Endothelial cell (in vitro differentiated cells): ENCODE results near the gene ALG6. TPM values are rescaled to one million over a fixed set of nuclear protein-coding genes. Genes with fewer than 3 reads are reported as not detected.

Experiments
- DNase-seq: peaks from one replicate; pipeline ENCODE4 v3.0.0; 2021; ENCODE audit warnings: low spot score
- H3K27ac Mint-ChIP-seq: one replicate; pipeline ENCODE4 v1.8.0; 2021; ENCODE audit warnings: mixed read lengths, inconsistent platforms; ENCODE audit not compliant: unreplicated experiment
- H3K27me3 Mint-ChIP-seq: one replicate; pipeline ENCODE4 v1.8.0; 2021; ENCODE audit warnings: mild to moderate bottlenecking, moderate library complexity, mixed read lengths, inconsistent platforms; ENCODE audit not compliant: unreplicated experiment
- H3K36me3 Mint-ChIP-seq: one replicate; pipeline ENCODE4 v1.8.0; 2021; ENCODE audit warnings: mild to moderate bottlenecking, low read depth, mixed read lengths, inconsistent platforms; ENCODE audit not compliant: unreplicated experiment
- H3K4me1 Mint-ChIP-seq: one replicate; pipeline ENCODE4 v1.8.0; 2021; ENCODE audit warnings: mild to moderate bottlenecking, mixed read lengths, inconsistent platforms; ENCODE audit not compliant: unreplicated experiment
- H3K4me3 Mint-ChIP-seq: one replicate; pipeline ENCODE4 v1.8.0; 2021; ENCODE audit warnings: mild to moderate bottlenecking, mixed read lengths, inconsistent platforms; ENCODE audit not compliant: unreplicated experiment
- H3K9me3 Mint-ChIP-seq: one replicate; pipeline ENCODE4 v1.8.0; 2021; ENCODE audit warnings: mixed read lengths, inconsistent platforms; ENCODE audit not compliant: unreplicated experiment
- total RNA-seq: library from RNA; stranded (reverse); fragmentation: NEBNext Ultra II Directional; extraction: Animal tissue kit (Norgen Biotek cat#: 25700); gene quantifications from one replicate; pipeline ENCODE4 v1.2.1, GENCODE V29; 2021; ENCODE audit not compliant: unreplicated experiment
- TF ChIP-seq, protein P1 (sequence below): fragments of 200-600 bp; sonication (generic); IDR thresholded peaks from one replicate; pipeline ENCODE4 v1.5.0; 2021; ENCODE audit warnings: antibody characterized with exemption; ENCODE audit not compliant: unreplicated experiment

Gene ALG6
- total RNA-seq, 1 donor from 2014 or later = 14.9 TPM

- H3K9me3 Mint-ChIP-seq = no peaks in the 10 kb centered on the region
- H3K4me3 Mint-ChIP-seq = no peak overlapping the region
- TF ChIP-seq, protein P1, sequence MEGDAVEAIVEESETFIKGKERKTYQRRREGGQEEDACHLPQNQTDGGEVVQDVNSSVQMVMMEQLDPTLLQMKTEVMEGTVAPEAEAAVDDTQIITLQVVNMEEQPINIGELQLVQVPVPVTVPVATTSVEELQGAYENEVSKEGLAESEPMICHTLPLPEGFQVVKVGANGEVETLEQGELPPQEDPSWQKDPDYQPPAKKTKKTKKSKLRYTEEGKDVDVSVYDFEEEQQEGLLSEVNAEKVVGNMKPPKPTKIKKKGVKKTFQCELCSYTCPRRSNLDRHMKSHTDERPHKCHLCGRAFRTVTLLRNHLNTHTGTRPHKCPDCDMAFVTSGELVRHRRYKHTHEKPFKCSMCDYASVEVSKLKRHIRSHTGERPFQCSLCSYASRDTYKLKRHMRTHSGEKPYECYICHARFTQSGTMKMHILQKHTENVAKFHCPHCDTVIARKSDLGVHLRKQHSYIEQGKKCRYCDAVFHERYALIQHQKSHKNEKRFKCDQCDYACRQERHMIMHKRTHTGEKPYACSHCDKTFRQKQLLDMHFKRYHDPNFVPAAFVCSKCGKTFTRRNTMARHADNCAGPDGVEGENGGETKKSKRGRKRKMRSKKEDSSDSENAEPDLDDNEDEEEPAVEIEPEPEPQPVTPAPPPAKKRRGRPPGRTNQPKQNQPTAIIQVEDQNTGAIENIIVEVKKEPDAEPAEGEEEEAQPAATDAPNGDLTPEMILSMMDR = no peak
- peak; percentile 20 for DNase-seq
- H3K36me3 Mint-ChIP-seq = no peaks in the 10 kb centered on the region
- H3K4me1 Mint-ChIP-seq = peaks cover 35% of the 10 kb centered on the region
- H3K27ac Mint-ChIP-seq = no peak overlapping the region
- H3K27me3 Mint-ChIP-seq = peaks cover 43% of the 10 kb centered on the region
These were observed 47.3 kb upstream of the ALG6 start for GRCh38 chr1:63320022-63320721.

DNA sequence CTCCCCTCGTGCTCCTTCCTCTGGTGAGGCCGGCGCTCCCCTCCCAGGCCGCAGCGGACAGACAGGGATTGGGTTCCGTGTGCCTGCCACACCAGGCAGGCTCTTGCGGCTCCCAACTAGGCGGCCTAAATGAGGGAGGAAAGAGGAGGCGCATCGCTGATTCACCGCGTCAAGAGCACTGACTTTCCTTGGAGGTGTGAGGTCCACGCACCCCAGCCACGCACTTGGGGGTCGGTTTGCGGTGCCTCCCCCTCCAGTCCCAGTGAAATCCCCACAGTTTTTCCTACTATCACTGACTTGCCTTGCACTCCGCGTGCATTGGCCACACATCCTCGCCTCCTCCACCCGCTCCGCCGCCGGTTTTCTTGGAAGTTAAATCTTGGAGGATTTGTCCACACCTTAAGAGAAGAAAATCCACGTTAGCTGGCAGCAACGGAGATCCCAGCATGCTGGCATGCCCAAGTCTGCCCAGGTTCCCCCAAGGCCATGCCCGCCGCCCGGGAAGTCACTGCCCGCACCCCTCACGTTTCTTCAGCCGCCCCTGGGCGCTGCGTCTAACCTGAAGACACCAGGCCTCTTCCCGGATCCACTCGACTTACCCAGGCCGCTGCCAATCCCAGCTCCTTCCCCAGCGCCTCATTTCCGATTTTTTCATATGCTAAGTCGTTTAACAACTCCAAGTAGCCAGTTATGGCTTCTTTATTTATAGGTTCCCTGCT lies 46.2 kb upstream of the ALG6 start:
- no peaks in the 10 kb centered on the region for H3K9me3 Mint-ChIP-seq
- DNase-seq = peak; percentile 14
- peak overlapping the region; percentile 86 for H3K4me3 Mint-ChIP-seq
- no peaks in the 10 kb centered on the region for H3K36me3 Mint-ChIP-seq
- H3K27ac Mint-ChIP-seq = no peak overlapping the region
- H3K4me1 Mint-ChIP-seq = peaks cover 35% of the 10 kb centered on the region
- H3K27me3 Mint-ChIP-seq = peaks cover 44% of the 10 kb centered on the region
- TF ChIP-seq, protein P1 = no peak

GRCh38 chr1:63321785-63322113 lies 45.7 kb upstream of the ALG6 start:
- no peaks in the 10 kb centered on the region for H3K9me3 Mint-ChIP-seq
- no peaks in the 10 kb centered on the region for H3K36me3 Mint-ChIP-seq
- peaks cover 38% of the 10 kb centered on the region for H3K4me1 Mint-ChIP-seq
- H3K4me3 Mint-ChIP-seq = peak overlapping the region; percentile 86
- H3K27ac Mint-ChIP-seq = no peak overlapping the region
- peaks cover 41% of the 10 kb centered on the region for H3K27me3 Mint-ChIP-seq
- no peak for DNase-seq
- TF ChIP-seq, protein P1 = no peak

DNA sequence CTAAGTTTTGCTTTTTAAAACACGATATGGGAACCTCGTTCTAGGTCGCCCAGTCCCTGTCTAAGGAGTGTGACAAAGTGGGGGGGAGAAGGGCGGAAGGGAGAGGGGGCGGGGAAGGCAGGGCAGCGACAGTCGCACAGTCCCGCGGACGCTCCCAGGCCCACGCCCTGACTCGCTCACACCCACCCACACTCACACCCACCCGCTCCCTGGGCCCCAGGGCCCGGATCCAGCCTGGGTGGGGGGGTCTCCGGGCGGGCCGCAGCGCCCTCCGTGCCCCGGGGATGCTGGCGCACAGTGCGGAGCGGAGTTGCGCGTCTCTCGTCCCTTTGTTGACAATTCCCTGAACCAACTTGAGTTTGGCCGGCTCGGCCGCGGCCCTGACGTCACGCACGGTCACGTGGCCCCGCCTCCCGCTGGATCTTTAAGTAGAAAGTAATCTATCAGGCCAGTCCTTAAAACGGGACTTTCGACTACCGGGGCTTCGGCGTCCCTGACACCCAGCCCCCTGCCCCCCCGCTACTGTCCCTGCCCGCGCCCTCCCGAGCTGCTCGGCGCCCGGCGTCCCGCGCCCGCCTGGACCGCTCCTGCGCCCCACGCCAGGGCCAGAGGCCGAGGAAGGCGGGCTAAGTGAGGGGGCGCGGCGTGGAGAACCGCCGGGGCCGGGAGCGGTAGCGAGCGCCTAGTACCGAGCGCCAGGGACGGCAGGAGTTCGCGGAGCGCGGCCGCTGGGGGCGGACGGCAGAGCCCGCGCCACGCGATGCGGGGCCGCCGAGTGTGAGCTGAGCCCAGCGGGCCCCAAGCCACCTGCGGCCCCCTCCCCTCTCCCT lies 45.1 kb upstream of the ALG6 start, which contains the start of gene FOXD3:
Gene FOXD3, plus strand, starts transcription at position 454 of the 830 bp plus-strand sequence. CDS start 492 bp downstream, outside the sequence.
- TF ChIP-seq, protein P1 = no peak
- no peak within 1 kb of the TSS for H3K27ac Mint-ChIP-seq
- H3K9me3 Mint-ChIP-seq = no peaks in the 10 kb centered on the region
- DNase-seq = peak; percentile 55
- H3K36me3 Mint-ChIP-seq = no peaks in the 10 kb centered on the region
- peaks cover 47% of the 10 kb centered on the region for H3K27me3 Mint-ChIP-seq
- H3K4me1 Mint-ChIP-seq = peaks cover 38% of the 10 kb centered on the region
- peak within 1 kb of the TSS; percentile 86 for H3K4me3 Mint-ChIP-seq
